ENCODE measurements around the gene TMEM54. TPM values are rescaled to one million over a fixed set of nuclear protein-coding genes. Genes with fewer than 3 reads are reported as not detected.

TMEM54 gene
- total and polyA plus RNA-seq, 2 of the 13 experiments (the other 11 are each of a cell fraction or from before 2014, with no cell fraction given): 2.5 to 2.9 TPM

DNA sequence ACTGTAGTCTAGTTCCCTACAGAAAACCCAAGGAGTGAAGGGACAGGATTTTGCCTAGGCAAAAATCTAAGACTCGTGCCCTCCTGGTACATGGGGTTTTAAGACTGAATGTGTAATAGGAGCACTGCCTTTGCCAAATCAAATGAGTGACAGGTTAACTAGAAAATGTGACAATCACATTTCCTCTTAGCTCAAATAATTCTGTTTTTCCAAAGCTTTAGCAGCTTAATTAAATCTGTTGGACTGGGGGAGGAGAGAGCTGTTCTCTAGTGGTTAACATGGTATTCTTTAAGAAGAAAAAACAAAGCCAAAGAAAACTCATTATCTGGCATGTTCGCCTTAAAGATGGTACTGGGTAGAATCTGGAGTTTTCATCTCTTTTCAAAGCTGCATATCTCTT lies 43.1 kb downstream of the TMEM54 start:
- WGBS (ENCODE audit: low lambda C conversion rate): 94% methylated on average over 2 of the region's 2 CpGs
- Histone ChIP-seq H3K27ac (ENCODE audit: extremely low read length, insufficient read depth, low read length) (no peak overlapping the region), H3K4me1 (ENCODE audit: insufficient read depth, low read length) (peaks cover 8% of the 10 kb centered on the region; the same call in 1 of the 2 replicates), H2AFZ (ENCODE audit: low read length) (no peak overlapping the region), H3K4me2 (ENCODE audit: low read depth, low read length) (no peak overlapping the region), H3K9me3 (ENCODE audit: low read length) (no peaks in the 10 kb centered on the region), H3K27me3 (ENCODE audit: control insufficient read depth in 1 of 2, insufficient read depth in 2 of 2, low read length in 2 of 2) (no peaks in the 10 kb centered on the region), H3K4me3 (replicated peaks in 1 of 3; ENCODE audit: insufficient read depth in 1 of 3, low read depth in 2 of 3, low read length in 3 of 3) (no peak overlapping the region), H4K20me1 (ENCODE audit: insufficient read depth, low read length) (no peaks in the 10 kb centered on the region), H3K79me2 (ENCODE audit: insufficient read depth, low read length) (no peaks in the 10 kb centered on the region), H3K36me3 (replicated peaks in 1 of 2; ENCODE audit: control insufficient read depth in 1 of 2, insufficient read depth in 2 of 2, low read length in 2 of 2) (peaks cover 1 to 36% of the 10 kb centered on the region in 2 experiments; a peak in 3 of 5 replicates), H3K9ac (ENCODE audit: insufficient read depth, low read depth, low read length) (no peak overlapping the region)
- ATAC-seq (no peak), DNase-seq (ENCODE audit: low spot score) (no peak), FAIRE-seq (no peak)
- TF ChIP-seq RFX5 (IDR thresholded peaks at IDR 0.05; ENCODE audit: low read depth, low read length) (no peak), GATAD2A (CRISPR knock-in tag; IDR thresholded peaks at IDR 0.05) (no peak), ZNF747 (CRISPR knock-in tag; IDR thresholded peaks at IDR 0.05; ENCODE audit: borderline replicate concordance) (no peak), ZNF703 (CRISPR knock-in tag; IDR thresholded peaks at IDR 0.05; ENCODE audit: borderline replicate concordance) (no peak), JUN (CRISPR knock-in tag; IDR thresholded peaks at IDR 0.05) (no peak), PRPF4 (IDR thresholded peaks at IDR 0.05; ENCODE audit: low read depth, low read length, poor library complexity, severe bottlenecking) (no peak), ZKSCAN8 (CRISPR knock-in tag; IDR thresholded peaks at IDR 0.05; ENCODE audit: borderline replicate concordance) (no peak), HOXA3 (CRISPR knock-in tag; IDR thresholded peaks at IDR 0.05) (no peak), ZNF691 (CRISPR knock-in tag; IDR thresholded peaks at IDR 0.05; ENCODE audit: borderline replicate concordance, low read depth) (no peak), GZF1 (CRISPR knock-in tag; IDR thresholded peaks at IDR 0.05) (no peak), ZNF841 (CRISPR knock-in tag; IDR thresholded peaks at IDR 0.05; ENCODE audit: borderline replicate concordance) (no peak), TGIF2 (CRISPR knock-in tag; IDR thresholded peaks at IDR 0.05) (no peak), ELF3 (CRISPR knock-in tag; IDR thresholded peaks at IDR 0.05) (no peak)
- TF ChIP-seq, protein P1, sequence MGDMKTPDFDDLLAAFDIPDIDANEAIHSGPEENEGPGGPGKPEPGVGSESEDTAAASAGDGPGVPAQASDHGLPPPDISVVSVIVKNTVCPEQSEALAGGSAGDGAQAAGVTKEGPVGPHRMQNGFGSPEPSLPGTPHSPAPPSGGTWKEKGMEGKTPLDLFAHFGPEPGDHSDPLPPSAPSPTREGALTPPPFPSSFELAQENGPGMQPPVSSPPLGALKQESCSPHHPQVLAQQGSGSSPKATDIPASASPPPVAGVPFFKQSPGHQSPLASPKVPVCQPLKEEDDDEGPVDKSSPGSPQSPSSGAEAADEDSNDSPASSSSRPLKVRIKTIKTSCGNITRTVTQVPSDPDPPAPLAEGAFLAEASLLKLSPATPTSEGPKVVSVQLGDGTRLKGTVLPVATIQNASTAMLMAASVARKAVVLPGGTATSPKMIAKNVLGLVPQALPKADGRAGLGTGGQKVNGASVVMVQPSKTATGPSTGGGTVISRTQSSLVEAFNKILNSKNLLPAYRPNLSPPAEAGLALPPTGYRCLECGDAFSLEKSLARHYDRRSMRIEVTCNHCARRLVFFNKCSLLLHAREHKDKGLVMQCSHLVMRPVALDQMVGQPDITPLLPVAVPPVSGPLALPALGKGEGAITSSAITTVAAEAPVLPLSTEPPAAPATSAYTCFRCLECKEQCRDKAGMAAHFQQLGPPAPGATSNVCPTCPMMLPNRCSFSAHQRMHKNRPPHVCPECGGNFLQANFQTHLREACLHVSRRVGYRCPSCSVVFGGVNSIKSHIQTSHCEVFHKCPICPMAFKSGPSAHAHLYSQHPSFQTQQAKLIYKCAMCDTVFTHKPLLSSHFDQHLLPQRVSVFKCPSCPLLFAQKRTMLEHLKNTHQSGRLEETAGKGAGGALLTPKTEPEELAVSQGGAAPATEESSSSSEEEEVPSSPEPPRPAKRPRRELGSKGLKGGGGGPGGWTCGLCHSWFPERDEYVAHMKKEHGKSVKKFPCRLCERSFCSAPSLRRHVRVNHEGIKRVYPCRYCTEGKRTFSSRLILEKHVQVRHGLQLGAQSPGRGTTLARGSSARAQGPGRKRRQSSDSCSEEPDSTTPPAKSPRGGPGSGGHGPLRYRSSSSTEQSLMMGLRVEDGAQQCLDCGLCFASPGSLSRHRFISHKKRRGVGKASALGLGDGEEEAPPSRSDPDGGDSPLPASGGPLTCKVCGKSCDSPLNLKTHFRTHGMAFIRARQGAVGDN (CRISPR knock-in tag; IDR thresholded peaks at IDR 0.05): no peak
- ChIA-PET POLR2A (no interaction called here), CTCF (ENCODE audit: low intra/inter-chr PET ratio, low total read pairs) (no interaction called here)
- intact Hi-C loops (cut with micrococcal nuclease; ENCODE audit: unreplicated experiment): no loop called here
- in situ Hi-C loops (cut with HindIII; ENCODE audit: extremely low pct_ligation_motif_present, low pct_unique_long_range_greater_than_20kb): no loop called here
- BruUV-seq (replicated peaks): no TSS peak
